A549 (cell line): Measurements from ENCODE around the gene SLC6A17.

Source experiments
- BHLHE40 ChIP-seq: IDR thresholded peaks from 2 replicates; pipeline ENCODE4 v1.6.1; 2012; ENCODE audit warnings: low read depth, low read length, inconsistent platforms
- MYC ChIP-seq: IDR thresholded peaks from 2 replicates; pipeline ENCODE4 v1.6.1; 2012; ENCODE audit warnings: mild to moderate bottlenecking, inconsistent platforms, low read length, improper control_type of control experiment, borderline replicate concordance
- TF ChIP-seq, protein P1 (sequence below): fragments of 250-450 bp; sonication (Bioruptor Pico); IDR thresholded peaks from 2 replicates; pipeline ENCODE4 v1.5.0; 2021; ENCODE audit warnings: mild to moderate bottlenecking, moderate library complexity, borderline replicate concordance
- TF ChIP-seq, protein P2 (sequence below): fragments of >200 bp; sonication (Bioruptor Twin); formaldehyde crosslinking; IDR thresholded peaks from 3 replicates; pipeline ENCODE4 v1.5.1; 2016

DNA sequence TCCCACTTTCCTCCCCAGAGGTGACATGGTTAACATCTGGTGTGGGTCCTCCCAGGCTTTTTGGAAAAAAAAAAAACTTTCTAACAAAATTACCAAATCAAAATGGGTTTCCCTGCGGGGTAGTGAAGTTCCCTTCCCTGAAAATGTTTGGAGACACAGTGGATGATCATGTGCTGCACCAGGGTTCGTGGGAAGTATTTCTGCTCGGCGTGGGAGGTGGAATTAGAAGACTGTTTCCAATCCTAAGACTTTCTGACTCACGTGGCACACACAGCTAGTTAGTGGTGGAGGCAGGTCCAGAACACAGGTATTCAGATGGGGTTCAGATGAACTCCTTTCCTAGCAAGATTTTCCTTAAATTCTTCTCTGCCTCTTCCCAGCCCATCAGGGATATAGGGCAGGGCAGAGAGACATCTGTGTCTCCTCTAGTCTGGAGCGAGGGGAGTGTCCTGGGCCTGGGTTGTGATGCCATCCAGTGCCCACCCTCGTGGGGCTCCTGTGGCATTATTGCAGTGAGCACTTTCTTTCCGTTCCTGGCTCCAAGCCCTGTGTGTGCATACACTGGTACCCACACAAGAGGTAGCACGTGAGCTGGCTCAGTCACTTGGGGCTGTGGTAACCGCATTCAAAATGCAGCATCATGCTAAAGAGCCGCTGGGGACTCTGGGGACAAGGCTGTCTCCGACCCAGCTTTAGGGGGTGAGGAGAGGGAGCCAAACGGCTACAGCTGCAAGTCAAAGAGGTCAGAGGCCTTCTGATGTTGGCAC is 87.3 kb downstream of the SLC6A17 start:
- TF ChIP-seq, protein P1, sequence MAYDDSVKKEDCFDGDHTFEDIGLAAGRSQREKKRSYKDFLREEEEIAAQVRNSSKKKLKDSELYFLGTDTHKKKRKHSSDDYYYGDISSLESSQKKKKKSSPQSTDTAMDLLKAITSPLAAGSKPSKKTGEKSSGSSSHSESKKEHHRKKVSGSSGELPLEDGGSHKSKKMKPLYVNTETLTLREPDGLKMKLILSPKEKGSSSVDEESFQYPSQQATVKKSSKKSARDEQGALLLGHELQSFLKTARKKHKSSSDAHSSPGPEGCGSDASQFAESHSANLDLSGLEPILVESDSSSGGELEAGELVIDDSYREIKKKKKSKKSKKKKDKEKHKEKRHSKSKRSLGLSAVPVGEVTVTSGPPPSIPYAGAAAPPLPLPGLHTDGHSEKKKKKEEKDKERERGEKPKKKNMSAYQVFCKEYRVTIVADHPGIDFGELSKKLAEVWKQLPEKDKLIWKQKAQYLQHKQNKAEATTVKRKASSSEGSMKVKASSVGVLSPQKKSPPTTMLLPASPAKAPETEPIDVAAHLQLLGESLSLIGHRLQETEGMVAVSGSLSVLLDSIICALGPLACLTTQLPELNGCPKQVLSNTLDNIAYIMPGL (CRISPR knock-in tag), result no peak
- TF ChIP-seq, protein P2, sequence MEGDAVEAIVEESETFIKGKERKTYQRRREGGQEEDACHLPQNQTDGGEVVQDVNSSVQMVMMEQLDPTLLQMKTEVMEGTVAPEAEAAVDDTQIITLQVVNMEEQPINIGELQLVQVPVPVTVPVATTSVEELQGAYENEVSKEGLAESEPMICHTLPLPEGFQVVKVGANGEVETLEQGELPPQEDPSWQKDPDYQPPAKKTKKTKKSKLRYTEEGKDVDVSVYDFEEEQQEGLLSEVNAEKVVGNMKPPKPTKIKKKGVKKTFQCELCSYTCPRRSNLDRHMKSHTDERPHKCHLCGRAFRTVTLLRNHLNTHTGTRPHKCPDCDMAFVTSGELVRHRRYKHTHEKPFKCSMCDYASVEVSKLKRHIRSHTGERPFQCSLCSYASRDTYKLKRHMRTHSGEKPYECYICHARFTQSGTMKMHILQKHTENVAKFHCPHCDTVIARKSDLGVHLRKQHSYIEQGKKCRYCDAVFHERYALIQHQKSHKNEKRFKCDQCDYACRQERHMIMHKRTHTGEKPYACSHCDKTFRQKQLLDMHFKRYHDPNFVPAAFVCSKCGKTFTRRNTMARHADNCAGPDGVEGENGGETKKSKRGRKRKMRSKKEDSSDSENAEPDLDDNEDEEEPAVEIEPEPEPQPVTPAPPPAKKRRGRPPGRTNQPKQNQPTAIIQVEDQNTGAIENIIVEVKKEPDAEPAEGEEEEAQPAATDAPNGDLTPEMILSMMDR, result no peak
- TF ChIP-seq MYC (no peak), BHLHE40 (no peak)
